HepG2 (cell line): ENCODE measurements around the gene TRMU. TPM values are rescaled to one million over a fixed set of nuclear protein-coding genes. Genes with fewer than 3 reads are reported as not detected.

Experiments used
- BRD4 ChIP-seq: sonication (generic); formaldehyde crosslinking; IDR thresholded peaks from 2 replicates; pipeline ENCODE4 v1.4.0; 2020; ENCODE audit warnings: missing genetic modification reagents
- EEA1 ChIP-seq: sonication (generic); formaldehyde crosslinking; IDR thresholded peaks from 2 replicates; pipeline ENCODE4 v1.5.1; 2020; ENCODE audit warnings: mild to moderate bottlenecking, missing genetic modification reagents, borderline replicate concordance
- ELK4 ChIP-seq: sonication (generic); formaldehyde crosslinking; IDR thresholded peaks from 2 replicates; pipeline ENCODE4 v1.9.0; 2021; ENCODE audit warnings: missing genetic modification reagents, borderline replicate concordance
- FOXA1 ChIP-seq, 2 experiments: fragments of 450-650 bp in 1 of 2; sonication (generic) in 1 of 2; formaldehyde crosslinking in 1 of 2; IDR thresholded peaks; 2 replicates each; pipeline versions ENCODE4 v1.4.0 to v1.6.1; 2016 to 2020; ENCODE audit warnings: missing genetic modification reagents in 1 of 2
- FOXP4 ChIP-seq: sonication (generic); formaldehyde crosslinking; IDR thresholded peaks from 2 replicates; pipeline ENCODE4 v1.4.0; 2020; ENCODE audit warnings: missing genetic modification reagents
- HMGXB4 ChIP-seq, 2 experiments: sonication (generic) in 1 of 2; formaldehyde crosslinking in 1 of 2; IDR thresholded peaks; 2 replicates each; pipeline versions ENCODE4 v1.4.0 to v1.6.1; 2018 to 2020; ENCODE audit warnings: missing genetic modification reagents in 2 of 2, borderline replicate concordance in 1 of 2, low read depth in 1 of 2, mild to moderate bottlenecking in 1 of 2, missing biosample characterization in 1 of 2
- HNRNPL ChIP-seq: fragments of 200-400 bp; formaldehyde crosslinking; IDR thresholded peaks from 2 replicates; pipeline ENCODE4 v1.6.1; 2017; ENCODE audit warnings: mild to moderate bottlenecking, low read depth, low read length
- MBD4 ChIP-seq: IDR thresholded peaks from 2 replicates; pipeline ENCODE4 v1.6.1; 2012; ENCODE audit warnings: low read length, inconsistent platforms, borderline replicate concordance
- SMYD3 ChIP-seq: sonication (generic); formaldehyde crosslinking; IDR thresholded peaks from 2 replicates; pipeline ENCODE4 v1.8.1; 2023; ENCODE audit warnings: mild to moderate bottlenecking, missing genetic modification reagents
- STAG1 ChIP-seq: sonication (generic); formaldehyde crosslinking; IDR thresholded peaks from 2 replicates; pipeline ENCODE4 v1.4.0; 2020; ENCODE audit warnings: missing genetic modification reagents
- STAT6 ChIP-seq: sonication (generic); formaldehyde crosslinking; IDR thresholded peaks from 2 replicates; pipeline ENCODE4 v1.4.0; 2020; ENCODE audit warnings: missing genetic modification reagents, mild to moderate bottlenecking, borderline replicate concordance
- ZC3H4 ChIP-seq: sonication (generic); formaldehyde crosslinking; IDR thresholded peaks from 2 replicates; pipeline ENCODE4 v1.4.0; 2020; ENCODE audit warnings: missing genetic modification reagents, borderline replicate concordance
- ZNF143 ChIP-seq: sonication (generic); formaldehyde crosslinking; IDR thresholded peaks from 2 replicates; pipeline ENCODE4 v1.4.0; 2020; ENCODE audit warnings: missing genetic modification reagents
- ZNF230 ChIP-seq: sonication (generic); formaldehyde crosslinking; IDR thresholded peaks from 2 replicates; pipeline ENCODE4 v1.4.0; 2020; ENCODE audit warnings: mild to moderate bottlenecking, missing genetic modification reagents
- ZNF337 ChIP-seq: sonication (generic); formaldehyde crosslinking; IDR thresholded peaks from 2 replicates; pipeline ENCODE4 v1.5.1; 2020; ENCODE audit warnings: missing genetic modification reagents, low read depth, mild to moderate bottlenecking, borderline replicate concordance
- ZNF816 ChIP-seq: sonication (generic); formaldehyde crosslinking; IDR thresholded peaks from 2 replicates; pipeline ENCODE4 v1.8.0; 2022; ENCODE audit warnings: missing genetic modification reagents, mild to moderate bottlenecking, borderline replicate concordance
- ZSCAN21 ChIP-seq: sonication (generic); formaldehyde crosslinking; IDR thresholded peaks from 2 replicates; pipeline ENCODE4 v1.8.0; 2022; ENCODE audit warnings: mild to moderate bottlenecking, missing genetic modification reagents, moderate library complexity, borderline replicate concordance
- ZSCAN5A ChIP-seq: sonication (generic); formaldehyde crosslinking; IDR thresholded peaks from 2 replicates; pipeline ENCODE4 v1.8.0; 2022; ENCODE audit warnings: mild to moderate bottlenecking, missing genetic modification reagents, borderline replicate concordance
- polyA plus RNA-seq, 8 experiments: library from polyadenylated mRNA; depleted of rRNA in 3 of 8; stranded (reverse) in 7 of 8; unstranded in 1 of 8; fragments of >200 nt; fragmentation: Illumina TruSeq in 4 of 8; extraction: Trizol in 4 of 8; gene quantifications; 2 replicates each; pipeline versions ENCODE4 v1.2.1 to v1.2.3, GENCODE V29; 2011 to 2016; ENCODE audit warnings: low read depth in 4 of 8, missing spikeins in 1 of 8, mixed read lengths in 1 of 8; ENCODE audit not compliant: insufficient read depth in 1 of 8
- total RNA-seq, 5 experiments: library from RNA; depleted of rRNA; stranded (reverse); fragments of >200 nt; fragmentation: Illumina TruSeq; extraction: Trizol; gene quantifications; 2 replicates each; pipeline ENCODE4 v1.2.3, GENCODE V29; 2016; ENCODE audit warnings: low read depth in 1 of 5

Gene TRMU
- total and polyA plus RNA-seq, 2 of the 13 experiments (the other 11 are each of a cell fraction or from before 2014, with no cell fraction given), result 31.0 to 50.2 TPM

GRCh38 chr22:46335201-46336118 lies at the start of gene TRMU (continued):
- TF ChIP-seq HNRNPL (0 out of 2 replicates have a peak, but pooled peaks have one; percentile 32), HMGXB4 (CRISPR knock-in tag; IDR thresholded peaks at IDR 0.05; ENCODE audit: borderline replicate concordance in 1 of 2, low read depth in 1 of 2) (peak; percentile 87 to 88), ZNF230 (CRISPR knock-in tag) (peak; percentile 92; the same call in 1 of the 2 replicates), STAG1 (CRISPR knock-in tag) (0 out of 2 replicates have a peak, but pooled peaks have one; percentile 30), ZNF816 (CRISPR knock-in tag) (no peak), MBD4 (no peak), BRD4 (CRISPR knock-in tag) (peak; percentile 99), ELK4 (CRISPR knock-in tag) (peak; percentile 71; the same call in 1 of the 2 replicates), FOXA1 (IDR thresholded peaks at IDR 0.05) (no peak), FOXA1 (CRISPR knock-in tag; IDR thresholded peaks at IDR 0.05) (peak; percentile 55), ZSCAN5A (no peak), ZNF337 (no peak), FOXP4 (peak; percentile 75; the same call in 1 of the 2 replicates), STAT6 (no peak), ZNF143 (CRISPR knock-in tag) (0 out of 2 replicates have a peak, but pooled peaks have one; percentile 55), EEA1 (CRISPR knock-in tag) (no peak), ZC3H4 (CRISPR knock-in tag) (no peak), ZSCAN21 (CRISPR knock-in tag) (peak; percentile 82; the same call in 1 of the 2 replicates), SMYD3 (CRISPR knock-in tag) (no peak)
